Ectodermal cell (in vitro differentiated cells): Measurements from ENCODE around the gene STAC2.
A peak's percentile ranks its signal among the peaks of the same experiment; 100 is the strongest.

ENCODE experiments used
- H3K27ac ChIP-seq: 2 replicates; pipeline ENCODE4 v1.7.0; 2013; ENCODE audit warnings: mild to moderate bottlenecking, low read depth, low read length; ENCODE audit not compliant: insufficient read depth, poor library complexity, severe bottlenecking
- H3K27me3 ChIP-seq: 2 replicates; pipeline ENCODE4 v1.7.0; 2013; ENCODE audit warnings: mild to moderate bottlenecking, low read length; ENCODE audit not compliant: insufficient read depth, control insufficient read depth, poor library complexity, severe bottlenecking
- H3K36me3 ChIP-seq: one replicate; pipeline ENCODE4 v1.7.0; 2013; ENCODE audit warnings: low read length; ENCODE audit not compliant: control insufficient read depth, insufficient read depth
- H3K4me1 ChIP-seq: one replicate; pipeline ENCODE4 v1.7.0; 2013; ENCODE audit warnings: low read length; ENCODE audit not compliant: control insufficient read depth, insufficient read depth
- H3K4me3 ChIP-seq: 2 replicates; pipeline ENCODE4 v1.7.0; 2013; ENCODE audit warnings: low read depth, low read length, control low read depth; ENCODE audit not compliant: insufficient read depth
- H3K9me3 ChIP-seq: 2 replicates; pipeline ENCODE4 v1.7.0; 2013; ENCODE audit warnings: mild to moderate bottlenecking, low read length, moderate library complexity; ENCODE audit not compliant: control insufficient read depth
- WGBS, 2 experiments: methylation state at CpG; one replicate each; pipeline ENCODE4 v1.1.7; 2013; ENCODE audit warnings: missing lambda C conversion rate in 2 of 2; 5-methylcytosine and 5-hydroxymethylcytosine counted together

The STAC2 gene

GRCh38 chr17:39198186-39198566 is 27.6 kb downstream of the STAC2 start:
- H3K9me3 ChIP-seq, result no peaks in the 10 kb centered on the region
- 80 to 98% methylated on average over 3 to 4 of the region's 4 CpGs for WGBS, 2 experiments
- H3K27ac ChIP-seq, result no peak overlapping the region
- H3K36me3 ChIP-seq, result peaks cover 19% of the 10 kb centered on the region
- peak overlapping the region; percentile 73 for H3K4me3 ChIP-seq
- H3K4me1 ChIP-seq, result peaks cover 31% of the 10 kb centered on the region
- no peaks in the 10 kb centered on the region for H3K27me3 ChIP-seq

- no peaks in the 10 kb centered on the region for H3K9me3 ChIP-seq
- peak within 1 kb of the TSS; percentile 73 for H3K4me3 ChIP-seq
- H3K27me3 ChIP-seq, result no peaks in the 10 kb centered on the region
- WGBS, 2 experiments, result 1 to 2% methylated on average over 55 of the region's 55 CpGs
- peaks cover 16% of the 10 kb centered on the region for H3K36me3 ChIP-seq
- H3K4me1 ChIP-seq, result peaks cover 31% of the 10 kb centered on the region
- no peak within 1 kb of the TSS for H3K27ac ChIP-seq
Measured at GRCh38 chr17:39197380-39198185, 28.2 kb downstream of the STAC2 start, which contains the start of gene CACNB1. CACNB1 (minus strand) TSS chr17:39197669; CDS start chr17:39197495, 174 bp downstream.

- H3K4me1 ChIP-seq, result peaks cover 31% of the 10 kb centered on the region
- no peaks in the 10 kb centered on the region for H3K27me3 ChIP-seq
- H3K9me3 ChIP-seq, result no peaks in the 10 kb centered on the region
- no peak overlapping the region for H3K27ac ChIP-seq
- H3K36me3 ChIP-seq, result peaks cover 12% of the 10 kb centered on the region
- H3K4me3 ChIP-seq, result peak overlapping the region; percentile 73
- 0% methylated on average over 29 to 30 of the region's 30 CpGs for WGBS, 2 experiments
Measured at GRCh38 chr17:39196808-39197291, 28.9 kb downstream of the STAC2 start.

GRCh38 chr17:39196241-39196807 is 29.4 kb downstream of the STAC2 start:
- Histone ChIP-seq H3K27ac (no peak overlapping the region), H3K4me1 (peaks cover 31% of the 10 kb centered on the region), H3K36me3 (peaks cover 8% of the 10 kb centered on the region), H3K4me3 (peak overlapping the region; percentile 73), H3K9me3 (no peaks in the 10 kb centered on the region), H3K27me3 (no peaks in the 10 kb centered on the region)
- WGBS, 2 experiments, result 36 to 39% methylated on average over 5 to 6 of the region's 8 CpGs

- peak overlapping the region; percentile 73 for H3K4me3 ChIP-seq
- H3K27ac ChIP-seq, result no peak overlapping the region
- 75% methylated on average over 8 of the region's 8 CpGs for WGBS, 2 experiments
Measured at GRCh38 chr17:39195568-39196160, 30.1 kb downstream of the STAC2 start.

GRCh38 chr17:39194985-39195524 is 30.7 kb downstream of the STAC2 start:
- Histone ChIP-seq H3K4me1 (peaks cover 26% of the 10 kb centered on the region), H3K36me3 (peaks cover 8% of the 10 kb centered on the region), H3K27ac (no peak overlapping the region), H3K9me3 (no peaks in the 10 kb centered on the region), H3K27me3 (no peaks in the 10 kb centered on the region), H3K4me3 (peak overlapping the region; percentile 19)
- WGBS, 2 experiments, result 19 to 31% methylated on average over 10 of the region's 10 CpGs

More at GRCh38 chr17:39195568-39196160, 30.1 kb downstream of the STAC2 start:
- peaks cover 26% of the 10 kb centered on the region for H3K4me1 ChIP-seq
- H3K27me3 ChIP-seq, result no peaks in the 10 kb centered on the region
- peaks cover 8% of the 10 kb centered on the region for H3K36me3 ChIP-seq
- H3K9me3 ChIP-seq, result no peaks in the 10 kb centered on the region

GRCh38 chr17:39194089-39194984 is 31.4 kb downstream of the STAC2 start:
- 36 to 39% methylated on average over 20 of the region's 20 CpGs for WGBS, 2 experiments
- Histone ChIP-seq H3K36me3 (peaks cover 8% of the 10 kb centered on the region), H3K27me3 (no peaks in the 10 kb centered on the region), H3K4me3 (peak overlapping the region; percentile 19), H3K4me1 (peaks cover 26% of the 10 kb centered on the region), H3K9me3 (no peaks in the 10 kb centered on the region), H3K27ac (no peak overlapping the region)

GRCh38 chr17:39193346-39193745 is 32.4 kb downstream of the STAC2 start:
- Histone ChIP-seq H3K4me1 (peaks cover 26% of the 10 kb centered on the region), H3K27me3 (no peaks in the 10 kb centered on the region), H3K4me3 (no peak overlapping the region), H3K9me3 (no peaks in the 10 kb centered on the region), H3K27ac (no peak overlapping the region), H3K36me3 (peaks cover 8% of the 10 kb centered on the region)
- 82 to 83% methylated on average over 8 to 10 of the region's 10 CpGs for WGBS, 2 experiments

GRCh38 chr17:39192901-39193300 is 32.8 kb downstream of the STAC2 start:
- H3K4me3 ChIP-seq, result no peak overlapping the region
- H3K27ac ChIP-seq, result no peak overlapping the region
- peaks cover 21% of the 10 kb centered on the region for H3K4me1 ChIP-seq
- H3K36me3 ChIP-seq, result peaks cover 8% of the 10 kb centered on the region
- no peaks in the 10 kb centered on the region for H3K9me3 ChIP-seq
- WGBS, 2 experiments, result 89 to 96% methylated on average over 16 of the region's 16 CpGs
- no peaks in the 10 kb centered on the region for H3K27me3 ChIP-seq
